Esophagus mucosa (tissue), 1 donor: ENCODE data around the gene PPP1R2. TPM values are rescaled to one million over a fixed set of nuclear protein-coding genes. Genes with fewer than 3 reads are reported as not detected.
"Not testable (repeated sequence)": the region's sequence is repeated elsewhere in the genome, so short reads cannot be mapped to it uniquely, and the experiment has no call there.

Experiments
- ATAC-seq: fragments of 200-7000 bp; cut with Tn5 transposase; one replicate; pipeline ENCODE4 v1.9.1; 2020
- total RNA-seq: library from RNA; stranded (reverse); gene quantifications from one replicate; pipeline ENCODE4 v1.2.4, GENCODE V29; 2023
- donor health status: DM: yes; HTN: yes; CAD: no.

PPP1R2 gene
- total RNA-seq, 1 donor from 2014 or later: 35.7 TPM

- no peak for ATAC-seq
Measured at GRCh38 chr3:195535293-195535692, 7.8 kb downstream of the PPP1R2 start.

GRCh38 chr3:195532834-195533233, 10.3 kb downstream of the PPP1R2 start:
- ATAC-seq: no peak

DNA sequence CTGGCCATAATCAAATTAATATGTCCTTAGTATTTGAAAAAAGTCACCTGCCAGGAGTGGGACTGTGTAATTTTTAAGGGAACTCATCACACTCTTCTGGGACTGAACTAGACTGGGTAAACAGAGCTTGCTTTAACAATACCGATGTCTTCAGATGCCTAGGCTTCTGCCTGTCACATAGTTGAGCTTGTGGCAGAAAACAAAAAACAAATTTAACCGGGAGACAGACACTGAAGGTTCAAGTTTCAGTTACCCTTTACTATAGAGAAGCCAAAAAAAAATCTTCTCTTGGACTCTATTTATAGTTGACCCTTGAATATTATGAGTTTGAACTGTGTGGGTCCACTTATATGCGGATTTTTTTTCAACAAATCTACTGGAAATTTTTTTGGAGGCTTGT, 10.8 kb downstream of the PPP1R2 start:
- ATAC-seq: no peak

DNA sequence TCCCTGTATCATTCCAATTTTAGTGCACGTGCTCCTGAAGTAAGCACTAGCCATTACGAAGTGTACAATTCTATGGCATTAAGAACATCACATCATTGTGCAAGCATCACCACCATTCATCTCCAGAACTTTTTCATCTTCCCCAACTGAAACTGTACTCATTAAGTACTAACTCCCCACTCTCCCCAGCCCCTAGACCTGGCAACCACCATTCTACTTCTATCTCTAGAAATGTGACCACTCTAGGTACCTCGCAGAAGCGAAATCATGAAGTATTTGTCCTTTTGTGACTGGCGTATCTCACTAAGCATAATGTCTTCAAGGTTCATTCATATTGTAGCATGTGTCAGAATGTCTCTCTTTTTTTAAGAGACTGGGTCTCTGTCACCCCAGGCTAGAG, 11.4 kb downstream of the PPP1R2 start:
- no peak for ATAC-seq

GRCh38 chr3:195526492-195526891, 16.6 kb downstream of the PPP1R2 start:
- no peak for ATAC-seq

DNA sequence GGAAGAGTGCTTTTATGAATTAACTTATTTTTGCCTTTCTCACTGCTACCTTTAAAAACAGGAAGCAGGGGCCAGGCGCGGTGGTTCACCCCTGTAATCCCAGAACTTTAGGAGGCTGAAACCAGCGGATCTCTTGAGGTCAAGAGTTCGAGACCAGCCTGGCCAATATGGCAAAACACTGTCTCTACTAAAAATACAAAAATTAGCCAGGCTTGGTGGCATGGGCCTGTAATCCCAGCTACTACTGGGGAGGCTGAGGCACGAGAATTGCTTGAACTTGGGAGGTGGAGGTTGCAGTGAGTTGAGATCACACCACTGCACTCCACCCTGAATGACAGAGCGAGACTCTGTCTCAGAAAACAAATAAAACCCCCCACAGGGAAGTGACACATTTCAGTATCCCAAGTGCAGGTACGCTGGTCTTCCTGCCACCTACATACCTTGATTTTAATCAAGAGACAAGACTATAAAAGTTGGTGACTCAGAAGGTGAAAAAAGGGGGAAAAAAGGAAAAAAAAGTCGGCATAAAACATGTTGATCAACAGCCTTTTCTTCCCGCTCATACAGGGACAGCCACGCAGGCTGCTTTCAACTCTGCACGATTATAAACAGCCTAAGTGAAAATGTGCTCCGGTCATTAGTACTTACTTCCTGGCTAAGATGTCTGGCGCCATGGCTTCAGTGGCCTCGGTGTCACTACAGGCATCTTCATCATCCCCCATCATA, 18.8 kb downstream of the PPP1R2 start:
- ATAC-seq: no peak

GRCh38 chr3:195522254-195523023, 20.7 kb downstream of the PPP1R2 start:
- ATAC-seq: peak; percentile 31

DNA sequence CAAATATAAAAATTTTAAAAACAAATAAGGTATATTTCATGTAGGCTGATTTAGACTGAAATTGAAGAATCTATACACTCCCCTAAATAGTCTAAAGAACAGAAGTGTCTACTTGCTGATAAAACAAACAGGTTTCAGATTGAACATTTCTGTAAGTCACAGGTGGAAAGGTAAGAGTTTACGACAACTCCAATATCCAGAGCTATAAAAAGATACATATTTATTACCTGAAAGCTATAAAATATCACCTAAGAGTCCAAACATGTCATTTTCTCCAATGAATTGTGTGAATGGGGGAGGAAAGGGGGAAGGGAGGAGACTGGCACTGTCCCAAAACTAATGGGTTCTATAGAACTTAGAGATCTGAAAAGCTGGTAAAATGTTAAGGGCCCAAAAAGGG, 26.1 kb downstream of the PPP1R2 start:
- no peak for ATAC-seq

DNA sequence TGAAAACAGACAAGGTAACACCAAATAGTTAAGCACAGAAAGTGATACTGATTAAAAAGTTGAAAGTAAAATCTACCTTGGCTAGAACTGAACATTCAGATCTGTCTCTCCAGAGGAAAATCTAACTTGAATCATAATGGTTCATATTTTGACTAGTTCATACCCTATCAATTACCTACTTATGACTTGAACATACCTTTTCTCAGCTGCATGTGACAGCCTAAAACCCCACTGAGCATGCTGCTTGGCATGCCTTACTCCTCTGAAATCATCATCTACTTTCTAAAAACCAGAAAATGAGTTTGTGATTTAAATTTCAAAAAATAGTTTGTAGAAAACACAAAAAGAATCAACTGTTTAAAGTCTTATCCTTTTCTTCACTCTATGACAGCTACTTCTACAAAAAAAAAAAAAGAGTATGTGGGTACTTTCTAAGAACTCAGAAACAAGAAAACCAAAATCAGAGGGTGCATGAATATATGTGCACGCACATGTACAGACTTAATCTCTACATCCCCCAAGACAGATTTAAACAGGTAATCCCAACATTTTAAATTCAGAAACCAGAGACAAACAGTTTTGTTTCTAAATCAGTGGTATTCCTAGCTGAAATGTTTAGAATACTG, 28.4 kb downstream of the PPP1R2 start:
- ATAC-seq: not testable (repeated sequence)

DNA sequence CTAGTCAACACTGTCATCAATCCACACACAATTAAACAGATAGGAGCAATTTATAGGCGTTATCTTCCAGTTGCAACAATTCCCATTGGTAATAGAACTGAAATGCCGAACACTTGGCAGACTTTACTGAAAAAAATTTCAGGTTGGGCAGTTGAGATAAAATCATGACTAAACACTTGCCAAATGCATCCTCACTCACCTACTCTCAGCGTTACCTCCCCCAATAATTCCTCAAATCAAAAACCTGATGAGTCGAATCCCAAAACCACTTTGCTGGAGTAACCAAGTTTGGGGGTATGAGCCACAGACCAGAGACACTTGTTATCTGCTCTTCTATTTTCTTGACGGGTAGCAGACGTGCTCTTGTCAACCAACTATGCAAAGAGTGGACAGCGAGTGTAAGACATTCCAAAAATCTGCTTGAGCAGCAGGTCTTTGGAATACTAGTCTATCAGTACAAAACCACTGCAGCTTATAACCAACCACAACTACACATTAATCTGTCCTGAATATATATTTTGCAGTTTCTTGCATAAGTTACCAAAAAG, 30.3 kb downstream of the PPP1R2 start:
- ATAC-seq: no peak

DNA sequence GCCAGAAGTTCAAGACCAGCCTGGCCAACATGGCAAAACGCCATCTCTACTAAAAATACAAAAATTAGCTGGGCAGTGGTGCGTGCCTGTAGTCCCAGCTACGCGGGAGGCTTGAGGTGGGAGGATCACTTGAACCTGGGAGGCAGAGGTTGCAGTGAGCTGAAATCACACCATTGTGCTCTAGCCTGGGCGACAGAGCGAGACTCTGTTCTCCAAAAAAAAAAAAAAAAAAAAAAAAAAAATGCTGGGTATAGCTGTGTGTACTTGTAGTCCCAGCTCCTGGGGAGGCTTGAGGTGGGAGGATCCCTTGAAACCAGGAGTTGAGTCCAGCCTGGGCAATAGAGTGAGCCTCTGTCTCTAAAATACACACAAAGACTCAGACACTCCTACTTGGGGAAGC, 32.0 kb downstream of the PPP1R2 start:
- ATAC-seq: no peak

DNA sequence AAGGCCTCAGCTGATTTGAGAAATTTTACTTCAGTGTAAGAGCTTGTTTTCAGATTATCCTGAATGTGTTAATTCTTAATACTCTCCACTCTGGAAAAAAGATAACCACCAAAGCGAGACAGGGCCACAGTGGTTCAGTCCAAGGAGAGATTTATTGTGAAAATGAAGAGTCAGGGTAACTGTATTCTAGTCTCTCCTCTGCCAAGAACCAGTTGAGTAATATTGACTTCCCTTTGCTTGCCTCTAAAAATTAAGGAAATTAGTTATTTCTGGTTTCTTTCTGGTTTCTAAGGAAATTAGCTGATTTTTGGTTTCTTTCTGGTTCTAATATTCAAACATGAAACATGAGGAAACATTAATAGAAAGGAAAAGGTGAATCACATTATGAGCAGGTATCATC, 34.9 kb downstream of the PPP1R2 start:
- no peak for ATAC-seq

- no peak for ATAC-seq
Measured at GRCh38 chr3:195475614-195476013, 67.5 kb downstream of the PPP1R2 start.

GRCh38 chr3:195475116-195475515, 68.0 kb downstream of the PPP1R2 start:
- not testable (repeated sequence) for ATAC-seq

- no peak for ATAC-seq
Measured at GRCh38 chr3:195468841-195469240, 74.3 kb downstream of the PPP1R2 start.

- no peak for ATAC-seq
Measured at GRCh38 chr3:195468391-195468776, 74.7 kb downstream of the PPP1R2 start.

DNA sequence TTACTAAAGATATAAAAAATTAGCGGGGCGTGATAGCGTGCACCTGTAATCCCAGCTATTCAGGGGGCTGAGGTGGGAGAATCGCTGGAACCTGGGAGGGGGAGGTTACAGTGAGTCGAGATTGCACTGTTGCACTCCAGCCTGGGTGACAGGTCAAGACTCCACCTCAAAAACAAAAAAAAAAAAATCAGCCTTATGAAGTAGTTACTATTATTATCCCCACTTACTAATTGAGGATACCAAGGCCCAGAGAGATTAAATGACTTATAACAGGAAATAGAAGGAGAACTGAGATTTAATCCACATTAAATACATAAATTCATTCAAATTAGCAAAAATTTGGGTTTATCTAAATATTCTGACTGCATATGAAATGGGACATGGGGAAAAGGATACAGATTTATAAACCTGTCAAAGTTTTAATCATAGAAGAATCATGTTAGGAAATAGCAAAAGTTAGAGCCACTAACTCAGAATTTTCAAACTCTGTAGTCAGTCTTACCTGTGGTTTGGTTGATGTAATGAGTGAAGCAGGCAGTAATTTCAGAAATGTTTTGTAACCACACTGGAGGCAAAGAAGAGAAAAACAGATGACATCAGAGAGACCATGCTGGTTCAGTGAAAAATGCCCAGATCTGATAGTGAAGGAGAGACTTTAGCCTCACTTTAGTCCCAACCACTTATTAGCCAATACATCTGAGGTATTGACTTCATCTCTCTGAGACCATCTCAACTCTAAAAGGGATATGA, 75.3 kb downstream of the PPP1R2 start:
- no peak for ATAC-seq

- no peak for ATAC-seq
Measured at GRCh38 chr3:195466251-195466650, 76.9 kb downstream of the PPP1R2 start.
